ENCODE results near the gene RAB1B.

GRCh38 chr11:66290330-66290621 lies 21.8 kb downstream of the RAB1B start:
- no peak for TF ChIP-seq SP1 (IDR thresholded peaks at IDR 0.05)
- TF ChIP-seq CTBP1 (IDR thresholded peaks at IDR 0.05; ENCODE audit: borderline replicate concordance), result no peak
- TF ChIP-seq TARDBP (IDR thresholded peaks at IDR 0.05), result no peak
- TF ChIP-seq BHLHE40 (IDR thresholded peaks at IDR 0.05; ENCODE audit: borderline replicate concordance), result no peak
